SK-N-SH (cell line): Measurements from ENCODE around the gene KMT2C. TPM values are rescaled to one million over a fixed set of nuclear protein-coding genes. Genes with fewer than 3 reads are reported as not detected.

ENCODE experiments used
- CTCF ChIA-PET: fragments of 300-600, 350-600 bp; formaldehyde crosslinking; extraction: SDS; loops from one replicate; lab custom pipeline; 2021; lab: Yijun Ruan, JAX
- POLR2A ChIA-PET: fragments of 350-600 bp; sonication (Branson Sonifier 250); formaldehyde crosslinking; extraction: SDS; loops from one replicate; lab custom pipeline; 2020; ENCODE audit warnings: antibody characterized with exemption, inconsistent platforms; lab: Yijun Ruan, JAX
- DNase-seq: peaks from one replicate; pipeline ENCODE4 v3.0.0; 2012
- H2AFZ ChIP-seq: fragments of 200-600 bp; sonication (generic); 2 replicates; pipeline ENCODE4 v1.8.1; 2016; ENCODE audit warnings: antibody characterized with exemption, mild to moderate bottlenecking, low read depth
- H3F3A ChIP-seq: fragments of 200-600 bp; sonication (generic); replicated peaks from 2 replicates; pipeline ENCODE3; 2016; ENCODE audit warnings: antibody characterized with exemption, mild to moderate bottlenecking; ENCODE audit not compliant: insufficient read depth
- H3K27ac ChIP-seq, 2 experiments: fragments of 200-500 bp in 1 of 2; fragments of 200-600 bp in 1 of 2; sonication (Bioruptor generic) in 1 of 2; sonication (generic), shearing (Covaris generic) in 1 of 2; 2 replicates each; pipeline versions ENCODE4 v1.5.1 to v1.6.1; 2014 to 2016; ENCODE audit warnings: low read depth in 2 of 2, inconsistent platforms in 1 of 2, low read length in 1 of 2, mild to moderate bottlenecking in 1 of 2, mixed read lengths in 1 of 2
- H3K27me3 ChIP-seq: fragments of 200-600 bp; sonication (generic), shearing (Covaris generic); 2 replicates; pipeline ENCODE4 v1.6.1; 2016; ENCODE audit warnings: mixed run types; ENCODE audit not compliant: insufficient read depth
- H3K36me3 ChIP-seq, 2 experiments: fragments of 200-500 bp in 1 of 2; fragments of 200-600 bp in 1 of 2; sonication (Bioruptor generic) in 1 of 2; sonication (generic) in 1 of 2; replicated peaks in 1 of 2; 2 replicates each; pipeline versions ENCODE3 to v1.5.1; 2014 to 2016; ENCODE audit warnings: low read length in 1 of 2, mild to moderate bottlenecking in 1 of 2; ENCODE audit not compliant: insufficient read depth in 2 of 2, control insufficient read depth in 1 of 2
- H3K4me1 ChIP-seq, 2 experiments: fragments of 200-500 bp in 1 of 2; fragments of 200-600 bp in 1 of 2; sonication (Bioruptor generic) in 1 of 2; sonication (generic), shearing (Covaris generic) in 1 of 2; 2 replicates each; pipeline versions ENCODE4 v1.5.1 to v1.6.1; 2014 to 2016; ENCODE audit warnings: low read depth in 1 of 2, low read length in 1 of 2, mixed run types in 1 of 2; ENCODE audit not compliant: insufficient read depth in 2 of 2, control insufficient read depth in 1 of 2
- H3K4me2 ChIP-seq: fragments of 200-600 bp; sonication (generic), shearing (Covaris generic); 2 replicates; pipeline ENCODE4 v1.6.1; 2017; ENCODE audit warnings: mixed run types
- H3K4me3 ChIP-seq, 2 experiments: fragments of 200-500 bp in 1 of 2; fragments of 200-600 bp in 1 of 2; sonication (Bioruptor generic) in 1 of 2; sonication (generic), shearing (Covaris generic) in 1 of 2; 2 replicates each; pipeline versions ENCODE4 v1.5.1 to v1.8.1; 2014 to 2016; ENCODE audit warnings: low read depth in 2 of 2, inconsistent platforms in 1 of 2, low read length in 1 of 2, mild to moderate bottlenecking in 1 of 2, mixed read lengths in 1 of 2, moderate library complexity in 1 of 2
- H3K79me2 ChIP-seq: fragments of 200-600 bp; sonication (generic); 2 replicates; pipeline ENCODE4 v1.8.1; 2017; ENCODE audit warnings: mild to moderate bottlenecking; ENCODE audit not compliant: insufficient read depth
- H3K9ac ChIP-seq: fragments of 200-600 bp; sonication (generic); 2 replicates; pipeline ENCODE4 v1.6.1; 2017; ENCODE audit warnings: mixed run types
- H3K9me2 ChIP-seq: fragments of 200-600 bp; sonication (generic); 2 replicates; pipeline ENCODE4 v1.6.1; 2017; ENCODE audit warnings: mixed run types
- H3K9me3 ChIP-seq: fragments of 200-600 bp; sonication (generic); 2 replicates; pipeline ENCODE4 v1.6.1; 2017; ENCODE audit warnings: mixed run types, mild to moderate bottlenecking, moderate library complexity
- H4K20me1 ChIP-seq: fragments of 200-600 bp; sonication (generic); 2 replicates; pipeline ENCODE4 v1.6.1; 2017; ENCODE audit warnings: mild to moderate bottlenecking, mixed run types; ENCODE audit not compliant: insufficient read depth
- CHD2 ChIP-seq: fragments of 150-350 bp; IDR thresholded peaks from 2 replicates; pipeline ENCODE4 v1.6.1; 2018; ENCODE audit warnings: low read length; ENCODE audit not compliant: partially characterized antibody
- EP300 ChIP-seq, 2 experiments: IDR thresholded peaks; 2 replicates each; pipeline versions ENCODE4 v1.4.0 to v1.6.1; 2012; ENCODE audit warnings: borderline replicate concordance in 1 of 2, low read depth in 1 of 2, low read length in 1 of 2
- EZH2phosphoT487 ChIP-seq: fragments of 200-600 bp; sonication (generic); IDR thresholded peaks from 2 replicates; pipeline ENCODE4 v1.6.1; 2017; ENCODE audit warnings: low read depth, mixed run types, mild to moderate bottlenecking, antibody characterized with exemption, moderate library complexity, borderline replicate concordance
- FOXJ3 ChIP-seq: sonication (generic); formaldehyde crosslinking; IDR thresholded peaks from 2 replicates; pipeline ENCODE4 v1.5.1; 2020; ENCODE audit warnings: mild to moderate bottlenecking, missing genetic modification reagents
- FOXM1 ChIP-seq: IDR thresholded peaks from 2 replicates; pipeline ENCODE4 v1.4.0; 2012; ENCODE audit warnings: low read depth, mild to moderate bottlenecking
- GABPA ChIP-seq: IDR thresholded peaks from 2 replicates; pipeline ENCODE4 v1.4.0; 2012; ENCODE audit warnings: low read depth, mild to moderate bottlenecking
- IRF3 ChIP-seq: fragments of 150-350 bp; IDR thresholded peaks from 2 replicates; pipeline ENCODE4 v1.6.1; 2016; ENCODE audit warnings: mild to moderate bottlenecking, low read depth, low read length
- JUND ChIP-seq: IDR thresholded peaks from 2 replicates; pipeline ENCODE4 v1.4.0; 2012
- MEF2A ChIP-seq: IDR thresholded peaks from 2 replicates; pipeline ENCODE4 v1.4.0; 2012; ENCODE audit warnings: low read depth, borderline replicate concordance
- NFIC ChIP-seq: IDR thresholded peaks from 2 replicates; pipeline ENCODE4 v1.4.0; 2012; ENCODE audit warnings: borderline replicate concordance
- NRF1 ChIP-seq: IDR thresholded peaks from 2 replicates; pipeline ENCODE4 v1.6.1; 2012; ENCODE audit warnings: low read depth, mild to moderate bottlenecking, low read length
- RCOR1 ChIP-seq: fragments of 150-350 bp; IDR thresholded peaks from 2 replicates; pipeline ENCODE4 v1.6.1; 2017; ENCODE audit warnings: antibody characterized with exemption, low read length
- RXRA ChIP-seq: IDR thresholded peaks from 2 replicates; pipeline ENCODE4 v1.4.0; 2012; ENCODE audit warnings: low read depth, mild to moderate bottlenecking, borderline replicate concordance
- SMC3 ChIP-seq: IDR thresholded peaks from 2 replicates; pipeline ENCODE4 v1.6.1; 2012; ENCODE audit warnings: low read depth, low read length, improper control_type of control experiment
- TAF1 ChIP-seq: IDR thresholded peaks from 2 replicates; pipeline ENCODE4 v1.6.1; 2012; ENCODE audit warnings: low read depth, mild to moderate bottlenecking, low read length, moderate library complexity, borderline replicate concordance
- TCF12 ChIP-seq: IDR thresholded peaks from 2 replicates; pipeline ENCODE4 v1.4.0; 2012
- USF1 ChIP-seq: IDR thresholded peaks from 2 replicates; pipeline ENCODE4 v1.4.0; 2012; ENCODE audit warnings: low read depth, borderline replicate concordance
- WGBS: methylation state at CpG from one replicate; pipeline ENCODE4 v1.1.6; 2017; ENCODE audit warnings: low lambda C conversion rate; 5-methylcytosine and 5-hydroxymethylcytosine counted together
- polyA plus RNA-seq, 3 experiments: library from polyadenylated mRNA; depleted of rRNA; stranded (reverse); fragments of >200 nt; gene quantifications; 2 replicates each; pipeline ENCODE4 v1.2.3, GENCODE V29; 2012
- TF ChIP-seq, protein P1 (sequence below): fragments of 150-350 bp; IDR thresholded peaks from 2 replicates; pipeline ENCODE4 v1.6.1; 2017; ENCODE audit warnings: antibody characterized with exemption, low read length, low read depth, borderline replicate concordance
- TF ChIP-seq, protein P2 (sequence below): IDR thresholded peaks from 2 replicates; pipeline ENCODE4 v1.4.0; 2012; ENCODE audit warnings: low read depth

KMT2C gene
- polyA plus RNA-seq, 1 of the 3 experiments (the other 2 are of a cell fraction), result 8.0 TPM

DNA sequence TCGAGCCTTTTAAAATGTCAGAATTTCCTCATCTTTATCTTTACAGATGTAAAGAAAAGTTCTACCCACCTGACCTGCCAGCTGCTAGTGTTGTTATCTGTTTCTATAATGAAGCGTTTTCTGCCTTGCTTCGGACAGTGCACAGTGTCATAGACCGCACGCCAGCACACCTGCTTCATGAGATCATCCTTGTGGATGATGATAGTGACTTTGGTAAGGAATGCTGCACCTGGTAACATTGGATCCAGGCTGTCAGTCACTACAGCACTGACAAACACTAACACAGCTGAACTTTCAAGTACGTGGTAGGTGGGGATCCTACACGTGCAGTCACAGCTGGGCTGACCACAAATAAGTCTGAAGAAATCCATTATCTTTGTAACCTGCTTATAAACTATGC, 332.7 kb downstream of the KMT2C start:
- Histone ChIP-seq H3K27me3 (no peaks in the 10 kb centered on the region), H3K4me2 (no peak overlapping the region), H3K4me1 (no peaks in the 10 kb centered on the region; a peak in 1 of 4 replicates)
- POLR2A ChIA-PET, result no interaction called here
- TF ChIP-seq, protein P1, sequence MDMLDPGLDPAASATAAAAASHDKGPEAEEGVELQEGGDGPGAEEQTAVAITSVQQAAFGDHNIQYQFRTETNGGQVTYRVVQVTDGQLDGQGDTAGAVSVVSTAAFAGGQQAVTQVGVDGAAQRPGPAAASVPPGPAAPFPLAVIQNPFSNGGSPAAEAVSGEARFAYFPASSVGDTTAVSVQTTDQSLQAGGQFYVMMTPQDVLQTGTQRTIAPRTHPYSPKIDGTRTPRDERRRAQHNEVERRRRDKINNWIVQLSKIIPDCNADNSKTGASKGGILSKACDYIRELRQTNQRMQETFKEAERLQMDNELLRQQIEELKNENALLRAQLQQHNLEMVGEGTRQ, result no peak
- TF ChIP-seq TCF12 (no peak), GABPA (no peak), FOXJ3 (CRISPR knock-in tag) (no peak), CHD2 (no peak), MEF2A (no peak), TAF1 (no peak), FOXM1 (no peak)
- TF ChIP-seq, all 33 proteins: peak for 0
- Histone ChIP-seq H3K36me3 (peaks cover 22 to 52% of the 10 kb centered on the region in 2 experiments), H3K27ac (no peak overlapping the region), H3K79me2 (no peaks in the 10 kb centered on the region), H2AFZ (no peak overlapping the region), H3F3A (peaks cover 5% of the 10 kb centered on the region), H4K20me1 (no peaks in the 10 kb centered on the region), H3K9me2 (no peaks in the 10 kb centered on the region), H3K9ac (no peak overlapping the region), H3K4me3 (no peak overlapping the region), H3K9me3 (no peaks in the 10 kb centered on the region)
- no peak for DNase-seq
- 90% methylated on average over 7 of the region's 7 CpGs for WGBS
- CTCF ChIA-PET, result no interaction called here

GRCh38 chr7:152097330-152097729, 338.5 kb downstream of the KMT2C start:
- Histone ChIP-seq H3K9me3 (no peaks in the 10 kb centered on the region), H3K27me3 (no peaks in the 10 kb centered on the region), H3K9me2 (peaks cover 4% of the 10 kb centered on the region; the same call in 1 of the 2 replicates), H3K27ac (no peak overlapping the region), H3F3A (peaks cover 5% of the 10 kb centered on the region), H3K9ac (no peak overlapping the region), H3K79me2 (no peaks in the 10 kb centered on the region), H4K20me1 (no peaks in the 10 kb centered on the region), H3K4me1 (no peaks in the 10 kb centered on the region), H3K4me2 (no peak overlapping the region), H3K4me3 (no peak overlapping the region), H3K36me3 (peaks cover 10 to 20% of the 10 kb centered on the region in 2 experiments), H2AFZ (no peak overlapping the region)
- ChIA-PET POLR2A (no interaction called here), CTCF (no interaction called here)
- 98% methylated on average over 4 of the region's 4 CpGs for WGBS
- DNase-seq, result no peak
- no peak for TF ChIP-seq RCOR1
- no peak for TF ChIP-seq CHD2
- no peak for TF ChIP-seq EZH2phosphoT487
- TF ChIP-seq EP300 (IDR thresholded peaks at IDR 0.05; ENCODE audit: borderline replicate concordance in 1 of 2, low read depth in 1 of 2, low read length in 1 of 2), result no peak
- no peak for TF ChIP-seq NFIC
- no peak for TF ChIP-seq NRF1
- no peak for TF ChIP-seq SMC3
- no peak for TF ChIP-seq USF1
- no peak for TF ChIP-seq RXRA
- TF ChIP-seq TCF12, result no peak
- no peak for TF ChIP-seq IRF3
- no peak for TF ChIP-seq FOXM1
- no peak for TF ChIP-seq JUND
- TF ChIP-seq, protein P2, sequence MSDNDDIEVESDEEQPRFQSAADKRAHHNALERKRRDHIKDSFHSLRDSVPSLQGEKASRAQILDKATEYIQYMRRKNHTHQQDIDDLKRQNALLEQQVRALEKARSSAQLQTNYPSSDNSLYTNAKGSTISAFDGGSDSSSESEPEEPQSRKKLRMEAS, result no peak
